NOMO-1 treated with dmso at 0.1 percent for 144 hours (cell line): Measurements from ENCODE around the gene ABAT.
"Not testable (repeated sequence)": the region's sequence is repeated elsewhere in the genome, so short reads cannot be mapped to it uniquely, and the experiment has no call there.

ENCODE experiments used
- DNase-seq: peaks from one replicate; lab custom pipeline; 2025; ENCODE audit not compliant: unreplicated experiment; lab: John Stamatoyannopoulos, UW

Gene ABAT

GRCh38 chr16:8775359-8775758 lies 100.9 kb downstream of the ABAT start:
- no peak for DNase-seq

- no peak for DNase-seq
Measured at GRCh38 chr16:8776129-8776584, 101.7 kb downstream of the ABAT start.

- DNase-seq: no peak
Measured at GRCh38 chr16:8777217-8777616, 102.8 kb downstream of the ABAT start.

- no peak for DNase-seq
Measured at GRCh38 chr16:8781797-8782196, 107.4 kb downstream of the ABAT start.

- no peak for DNase-seq
Measured at GRCh38 chr16:8782673-8783072, 108.3 kb downstream of the ABAT start.

GRCh38 chr16:8785408-8785807 lies 111.0 kb downstream of the ABAT start:
- no peak for DNase-seq

- not testable (repeated sequence) for DNase-seq
Measured at GRCh38 chr16:8786316-8786715, 111.9 kb downstream of the ABAT start.

GRCh38 chr16:8788578-8789172 lies 114.3 kb downstream of the ABAT start:
- DNase-seq: no peak

- no peak for DNase-seq
Measured at GRCh38 chr16:8795091-8795490, 120.7 kb downstream of the ABAT start.

- DNase-seq: no peak
Measured at GRCh38 chr16:8795818-8796217, 121.4 kb downstream of the ABAT start.

GRCh38 chr16:8796469-8797363 lies 122.3 kb downstream of the ABAT start:
- no peak for DNase-seq

- DNase-seq: peak; percentile 92
Measured at GRCh38 chr16:8797364-8798173, 123.2 kb downstream of the ABAT start, which contains the start of the genes PMM2 and TMEM186. PMM2 (plus strand) TSS chr16:8797839; CDS start chr16:8797883, 44 bp downstream. TMEM186 (minus strand) TSS chr16:8797639; CDS start chr16:8797614, 25 bp downstream.

- DNase-seq: no peak
Measured at GRCh38 chr16:8798174-8798527, 123.7 kb downstream of the ABAT start.

- no peak for DNase-seq
Measured at GRCh38 chr16:8798535-8799157, 124.2 kb downstream of the ABAT start.

GRCh38 chr16:8801701-8802100 lies 127.3 kb downstream of the ABAT start:
- no peak for DNase-seq

- not testable (repeated sequence) for DNase-seq
Measured at GRCh38 chr16:8803733-8804132, 129.3 kb downstream of the ABAT start.

GRCh38 chr16:8804313-8804712 lies 129.9 kb downstream of the ABAT start:
- DNase-seq: no peak

GRCh38 chr16:8806272-8806983 lies 132.0 kb downstream of the ABAT start:
- no peak for DNase-seq

- DNase-seq: no peak
Measured at GRCh38 chr16:8807189-8807588, 132.8 kb downstream of the ABAT start.

GRCh38 chr16:8808009-8808408 lies 133.6 kb downstream of the ABAT start:
- DNase-seq: no peak
